ENCODE results near the gene REPS2. TPM values are rescaled to one million over a fixed set of nuclear protein-coding genes. Genes with fewer than 3 reads are reported as not detected.

REPS2 gene
- total and polyA plus RNA-seq, 4 donors, result 8.0 to 18.4 (median 11.6) TPM

DNA sequence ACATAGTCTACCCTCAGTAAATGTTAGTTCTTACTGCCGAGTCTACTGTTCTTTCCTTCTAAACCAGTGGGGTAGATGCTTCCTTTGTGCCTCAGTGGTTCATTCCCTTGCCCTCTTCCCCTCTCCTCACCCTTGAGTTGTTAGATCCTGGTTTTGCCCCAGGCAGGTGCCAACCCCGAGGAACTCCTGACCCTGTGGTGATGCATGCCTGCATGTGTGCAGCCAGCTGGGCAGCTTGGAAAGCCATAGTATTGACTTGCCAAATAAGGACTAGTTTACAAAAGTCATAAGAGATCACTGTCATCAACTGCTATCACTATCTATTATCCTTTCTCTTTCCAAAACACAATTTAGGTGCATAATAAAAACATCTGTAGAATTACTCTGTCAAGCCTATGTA lies 50.9 kb downstream of the REPS2 start:
- ATAC-seq (ENCODE audit: insufficient read depth, low FRiP score), result no peak
- DNase-seq, result no peak
- WGBS, 2 donors, result 64 to 93% methylated on average over 2 of the region's 2 CpGs
- TF ChIP-seq, protein P1, sequence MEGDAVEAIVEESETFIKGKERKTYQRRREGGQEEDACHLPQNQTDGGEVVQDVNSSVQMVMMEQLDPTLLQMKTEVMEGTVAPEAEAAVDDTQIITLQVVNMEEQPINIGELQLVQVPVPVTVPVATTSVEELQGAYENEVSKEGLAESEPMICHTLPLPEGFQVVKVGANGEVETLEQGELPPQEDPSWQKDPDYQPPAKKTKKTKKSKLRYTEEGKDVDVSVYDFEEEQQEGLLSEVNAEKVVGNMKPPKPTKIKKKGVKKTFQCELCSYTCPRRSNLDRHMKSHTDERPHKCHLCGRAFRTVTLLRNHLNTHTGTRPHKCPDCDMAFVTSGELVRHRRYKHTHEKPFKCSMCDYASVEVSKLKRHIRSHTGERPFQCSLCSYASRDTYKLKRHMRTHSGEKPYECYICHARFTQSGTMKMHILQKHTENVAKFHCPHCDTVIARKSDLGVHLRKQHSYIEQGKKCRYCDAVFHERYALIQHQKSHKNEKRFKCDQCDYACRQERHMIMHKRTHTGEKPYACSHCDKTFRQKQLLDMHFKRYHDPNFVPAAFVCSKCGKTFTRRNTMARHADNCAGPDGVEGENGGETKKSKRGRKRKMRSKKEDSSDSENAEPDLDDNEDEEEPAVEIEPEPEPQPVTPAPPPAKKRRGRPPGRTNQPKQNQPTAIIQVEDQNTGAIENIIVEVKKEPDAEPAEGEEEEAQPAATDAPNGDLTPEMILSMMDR (IDR thresholded peaks at IDR 0.05; ENCODE audit: control extremely low read depth, extremely low read depth), result no peak
- H3K9ac ChIP-seq (ENCODE audit: insufficient read depth in 1 of 2, low read length in 2 of 2), result no peak overlapping the region
- peaks cover 0 to 20% (median 3%) of the 10 kb centered on the region in 5 donors for H3K4me1 ChIP-seq (ENCODE audit: control insufficient read depth in 5 of 5, insufficient read depth in 5 of 5, low read length in 5 of 5)
- H3K27ac ChIP-seq (ENCODE audit: low read depth in 1 of 2, low read length in 1 of 2), result no peak overlapping the region
- H3K4me3 ChIP-seq, result no peak overlapping the region
- peaks cover 0 to 37% (median 23%) of the 10 kb centered on the region in 3 donors for H3K27me3 ChIP-seq (ENCODE audit: control insufficient read depth in 3 of 3, insufficient read depth in 3 of 3, low read length in 2 of 3)
- H3K36me3 ChIP-seq (ENCODE audit: control insufficient read depth in 4 of 4, insufficient read depth in 4 of 4, low read length in 4 of 4), result no peaks in the 10 kb centered on the region
- H3K9me3 ChIP-seq (ENCODE audit: control insufficient read depth in 4 of 4, insufficient read depth in 3 of 4, low read length in 3 of 4), result no peaks in the 10 kb centered on the region

DNA sequence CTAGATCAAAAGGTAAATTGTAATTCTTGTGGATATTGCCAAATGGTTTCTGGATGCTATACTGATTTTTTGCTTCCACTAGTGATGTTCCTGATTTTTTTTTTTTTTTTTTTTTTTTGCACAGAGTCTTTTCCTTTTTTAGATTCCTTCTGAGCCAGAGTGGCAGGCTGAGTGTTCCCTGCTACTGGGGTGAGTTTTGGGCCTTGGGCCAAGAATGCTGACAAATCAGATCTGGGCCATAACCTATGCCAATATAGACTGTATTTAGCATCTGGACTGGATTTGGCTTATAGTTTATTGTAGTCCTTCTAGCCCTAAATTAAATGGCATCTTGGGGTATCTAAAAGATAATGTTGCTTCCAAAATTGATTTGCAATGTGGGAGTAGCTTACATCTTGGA lies 52.8 kb downstream of the REPS2 start:
- ATAC-seq (ENCODE audit: insufficient read depth, low FRiP score), result no peak

DNA sequence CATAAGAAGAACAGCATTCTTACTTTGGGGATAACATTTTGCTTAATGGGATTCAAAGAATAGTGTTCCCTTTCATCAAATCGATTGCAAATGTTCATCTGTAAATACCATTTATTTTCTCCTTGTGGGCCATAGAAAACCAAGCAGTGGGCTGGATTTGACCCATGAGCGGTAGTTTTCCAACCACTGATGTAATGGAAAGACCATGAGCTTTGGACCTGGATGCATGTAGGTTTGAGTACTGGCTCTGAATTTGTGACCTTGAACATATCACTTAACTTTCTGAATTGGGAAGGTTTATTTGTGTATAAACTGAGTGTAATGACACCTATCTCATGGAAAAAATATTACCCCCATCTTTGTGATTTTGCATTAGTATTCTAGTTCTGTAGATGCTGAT lies 54.3 kb downstream of the REPS2 start:
- 86 to 98% methylated on average over 2 of the region's 2 CpGs for WGBS, 2 donors
- no peaks in the 10 kb centered on the region for H3K9me3 ChIP-seq (ENCODE audit: control insufficient read depth in 4 of 4, insufficient read depth in 3 of 4, low read length in 3 of 4)
- no peak for ATAC-seq (ENCODE audit: insufficient read depth, low FRiP score)
- TF ChIP-seq, protein P1 (IDR thresholded peaks at IDR 0.05; ENCODE audit: control extremely low read depth, extremely low read depth), result no peak
- peaks cover 0 to 8% (median 1%) of the 10 kb centered on the region in 5 donors for H3K4me1 ChIP-seq (ENCODE audit: control insufficient read depth in 5 of 5, insufficient read depth in 5 of 5, low read length in 5 of 5)
- H3K4me3 ChIP-seq, result no peak overlapping the region
- no peak overlapping the region for H3K9ac ChIP-seq (ENCODE audit: insufficient read depth in 1 of 2, low read length in 2 of 2)
- H3K27ac ChIP-seq (ENCODE audit: low read depth in 1 of 2, low read length in 1 of 2), result no peak overlapping the region
- H3K36me3 ChIP-seq (ENCODE audit: control insufficient read depth in 4 of 4, insufficient read depth in 4 of 4, low read length in 4 of 4), result no peaks in the 10 kb centered on the region
- no peak for DNase-seq
- H3K27me3 ChIP-seq (ENCODE audit: control insufficient read depth in 3 of 3, insufficient read depth in 3 of 3, low read length in 2 of 3), result peaks cover 0 to 39% (median 20%) of the 10 kb centered on the region in 3 donors

More for the DNA sequence above, 52.8 kb downstream of the REPS2 start:
- Histone ChIP-seq H3K9me3 (ENCODE audit: control insufficient read depth in 4 of 4, insufficient read depth in 3 of 4, low read length in 3 of 4) (no peaks in the 10 kb centered on the region), H3K27me3 (ENCODE audit: control insufficient read depth in 3 of 3, insufficient read depth in 3 of 3, low read length in 2 of 3) (peaks cover 0 to 40% (median 20%) of the 10 kb centered on the region in 3 donors), H3K4me1 (ENCODE audit: control insufficient read depth in 5 of 5, insufficient read depth in 5 of 5, low read length in 5 of 5) (peaks cover 0 to 11% (median 1%) of the 10 kb centered on the region in 5 donors), H3K36me3 (ENCODE audit: control insufficient read depth in 4 of 4, insufficient read depth in 4 of 4, low read length in 4 of 4) (no peaks in the 10 kb centered on the region), H3K27ac (ENCODE audit: low read depth in 1 of 2, low read length in 1 of 2) (no peak overlapping the region), H3K9ac (ENCODE audit: insufficient read depth in 1 of 2, low read length in 2 of 2) (no peak overlapping the region), H3K4me3 (no peak overlapping the region)
- no peak for DNase-seq
- TF ChIP-seq, protein P1 (IDR thresholded peaks at IDR 0.05; ENCODE audit: control extremely low read depth, extremely low read depth), result no peak
